ENCODE measurements around the gene LMF1.

DNA sequence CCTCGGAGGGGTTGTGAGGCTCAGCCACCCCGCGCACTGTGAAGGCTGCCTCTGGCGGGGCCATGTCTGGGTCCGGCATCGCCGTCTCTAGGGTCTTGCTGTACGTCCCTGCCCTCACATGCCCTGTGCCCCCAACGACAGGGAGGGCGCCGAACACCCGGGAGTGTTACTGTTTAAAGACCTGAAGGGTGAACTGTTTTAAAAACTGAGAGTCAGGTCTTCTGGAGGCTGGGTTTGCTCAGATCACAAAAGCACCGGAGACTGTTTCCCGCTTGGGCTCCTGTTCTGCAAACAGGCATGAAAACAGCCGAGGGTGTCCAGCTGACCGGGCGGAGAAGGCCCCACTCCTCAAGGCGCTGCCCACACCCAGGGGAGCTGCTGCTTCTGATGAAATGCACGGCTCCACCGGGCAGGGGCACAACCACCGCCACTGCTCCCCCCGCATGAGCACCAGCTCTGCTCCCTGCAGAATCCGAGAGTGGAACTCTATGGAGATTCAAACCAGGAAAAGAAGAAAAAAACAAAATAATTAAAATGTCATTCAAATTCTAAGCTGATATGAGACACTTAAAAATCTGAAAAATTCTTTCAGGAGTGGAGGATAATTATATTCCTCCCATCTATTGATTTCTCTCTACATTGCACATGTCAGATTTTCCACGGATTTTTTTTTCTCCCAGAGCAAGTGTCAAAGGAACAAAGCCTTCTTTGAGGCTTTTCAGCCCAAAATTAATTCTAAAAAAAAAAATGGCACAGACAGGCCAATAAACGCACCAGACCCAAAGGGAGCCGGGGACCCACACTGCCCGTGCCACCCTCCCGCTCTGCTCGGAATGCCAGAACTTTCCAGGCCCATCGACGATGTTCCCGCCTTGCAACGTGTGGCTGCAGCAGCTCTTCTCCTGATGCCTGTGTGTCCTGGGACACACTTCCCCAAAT, 74.3 kb downstream of the LMF1 start:
- TF ChIP-seq MAX (IDR thresholded peaks at IDR 0.05; ENCODE audit: low read depth, low read length) (no peak), POLR2A (IDR thresholded peaks at IDR 0.05; ENCODE audit: extremely low read depth, insufficient read length) (no peak)
- TF ChIP-seq, protein P1, sequence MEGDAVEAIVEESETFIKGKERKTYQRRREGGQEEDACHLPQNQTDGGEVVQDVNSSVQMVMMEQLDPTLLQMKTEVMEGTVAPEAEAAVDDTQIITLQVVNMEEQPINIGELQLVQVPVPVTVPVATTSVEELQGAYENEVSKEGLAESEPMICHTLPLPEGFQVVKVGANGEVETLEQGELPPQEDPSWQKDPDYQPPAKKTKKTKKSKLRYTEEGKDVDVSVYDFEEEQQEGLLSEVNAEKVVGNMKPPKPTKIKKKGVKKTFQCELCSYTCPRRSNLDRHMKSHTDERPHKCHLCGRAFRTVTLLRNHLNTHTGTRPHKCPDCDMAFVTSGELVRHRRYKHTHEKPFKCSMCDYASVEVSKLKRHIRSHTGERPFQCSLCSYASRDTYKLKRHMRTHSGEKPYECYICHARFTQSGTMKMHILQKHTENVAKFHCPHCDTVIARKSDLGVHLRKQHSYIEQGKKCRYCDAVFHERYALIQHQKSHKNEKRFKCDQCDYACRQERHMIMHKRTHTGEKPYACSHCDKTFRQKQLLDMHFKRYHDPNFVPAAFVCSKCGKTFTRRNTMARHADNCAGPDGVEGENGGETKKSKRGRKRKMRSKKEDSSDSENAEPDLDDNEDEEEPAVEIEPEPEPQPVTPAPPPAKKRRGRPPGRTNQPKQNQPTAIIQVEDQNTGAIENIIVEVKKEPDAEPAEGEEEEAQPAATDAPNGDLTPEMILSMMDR (IDR thresholded peaks at IDR 0.05; ENCODE audit: low read depth, low read length), result no peak
